UCSD-AML1 (cell line): ENCODE measurements around the gene DBH.
"Not testable (repeated sequence)": the region's sequence is repeated elsewhere in the genome, so short reads cannot be mapped to it uniquely, and the experiment has no call there.

Source experiments
- DNase-seq: peaks from one replicate; lab custom pipeline; 2025; ENCODE audit not compliant: unreplicated experiment; lab: John Stamatoyannopoulos, UW

The DBH gene

DNA sequence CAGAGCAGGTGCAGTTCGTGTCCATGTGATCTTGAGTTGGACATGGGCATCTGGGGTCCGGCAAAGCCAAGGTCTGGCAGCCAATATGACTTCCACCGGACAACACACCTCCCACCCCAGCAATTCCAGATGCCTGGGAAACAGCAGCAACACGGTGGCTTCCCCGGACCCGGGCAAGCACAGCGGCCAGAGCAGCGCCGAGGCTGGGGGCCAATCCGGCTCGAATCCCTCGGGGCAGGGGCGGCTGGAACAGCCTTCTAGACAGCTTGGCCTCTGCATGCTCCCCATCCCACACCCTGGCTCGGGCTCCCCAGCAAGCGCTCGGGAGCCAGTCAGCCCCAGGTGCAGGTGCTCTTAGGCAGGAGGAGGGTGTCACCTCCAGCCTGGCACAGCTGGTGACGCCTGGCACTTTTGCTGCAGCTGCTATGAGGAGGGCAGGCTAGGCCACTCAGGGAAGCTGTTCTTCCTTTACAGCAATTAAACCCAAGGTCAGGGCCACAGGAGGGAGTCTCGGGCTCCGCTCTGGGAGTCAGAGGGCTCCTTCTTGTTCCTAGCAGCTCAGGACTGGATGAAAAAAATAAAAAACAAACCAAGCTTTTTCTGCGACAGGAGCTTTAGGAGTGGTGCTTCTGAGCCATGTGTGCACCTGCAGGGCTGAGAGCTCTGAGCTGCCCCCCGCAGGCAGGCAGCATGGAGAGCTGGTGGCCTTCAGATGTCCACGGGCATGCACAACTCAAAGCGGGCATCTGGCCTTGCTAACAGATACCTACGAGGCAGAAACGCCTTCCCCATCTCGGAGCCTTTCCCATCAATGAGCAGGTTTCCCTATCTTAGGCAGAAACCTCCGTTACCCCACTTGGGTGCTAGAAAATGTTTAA is 28.2 kb downstream of the DBH start:
- no peak for DNase-seq

DNA sequence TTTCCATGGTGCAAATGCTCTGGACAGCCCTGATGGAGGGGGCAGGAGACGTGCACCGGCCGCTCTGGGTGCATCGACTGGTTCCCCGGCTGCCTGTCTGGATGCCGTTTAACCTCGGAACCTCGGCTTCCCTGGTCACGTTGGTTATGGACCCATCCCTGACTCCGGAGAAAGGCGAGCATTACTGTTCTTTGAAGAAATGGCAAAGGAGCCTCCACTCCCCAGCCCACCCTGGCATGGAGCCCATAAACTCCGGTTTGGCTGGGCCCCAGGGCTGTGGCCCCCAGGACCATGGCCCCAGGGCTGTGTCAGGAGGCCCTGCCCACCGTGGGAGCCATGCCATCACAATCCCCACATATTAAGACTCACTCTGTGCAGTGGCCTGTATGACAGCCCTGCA is 28.9 kb downstream of the DBH start:
- no peak for DNase-seq

DNA sequence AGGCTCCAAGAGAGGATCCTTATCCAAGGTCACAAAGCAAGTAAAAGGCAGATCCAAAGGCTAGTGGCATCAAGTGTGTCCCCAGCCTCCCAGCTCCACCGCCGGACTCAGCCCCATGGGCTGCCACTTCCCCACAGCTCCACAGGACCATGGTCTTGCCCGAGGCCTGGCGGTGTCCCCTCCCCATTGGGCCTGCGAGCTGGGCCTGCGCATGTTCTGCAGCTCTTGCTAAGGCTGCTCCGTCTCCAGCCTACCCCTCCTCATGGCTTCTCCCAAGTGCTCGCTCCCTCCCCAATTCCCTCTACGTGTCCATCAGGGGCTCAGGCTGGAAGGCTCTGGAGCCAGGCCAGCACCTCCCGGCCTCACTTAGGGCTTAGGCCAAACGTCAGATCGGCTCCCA is 29.4 kb downstream of the DBH start:
- no peak for DNase-seq

DNA sequence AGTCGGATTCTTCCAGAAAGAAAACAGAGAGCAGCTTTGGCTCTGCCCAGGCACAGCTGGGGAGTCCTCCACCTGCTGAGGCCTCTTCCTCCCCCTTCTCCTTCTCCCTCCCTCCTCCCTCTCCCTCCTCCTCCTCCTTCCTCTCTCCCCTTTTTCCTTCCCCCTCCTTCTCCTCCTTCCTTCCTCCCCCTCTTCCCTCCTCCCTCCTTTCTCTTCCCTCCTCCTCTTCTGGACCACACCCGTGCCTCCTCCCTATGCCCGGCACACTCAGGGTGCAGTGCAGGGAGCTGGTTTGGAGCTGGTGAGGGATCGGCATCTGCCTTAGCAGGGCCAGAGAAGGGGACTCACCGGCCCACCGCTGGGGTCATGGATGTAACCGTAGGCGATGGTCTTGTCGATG is 30.2 kb downstream of the DBH start:
- no peak for DNase-seq

DNA sequence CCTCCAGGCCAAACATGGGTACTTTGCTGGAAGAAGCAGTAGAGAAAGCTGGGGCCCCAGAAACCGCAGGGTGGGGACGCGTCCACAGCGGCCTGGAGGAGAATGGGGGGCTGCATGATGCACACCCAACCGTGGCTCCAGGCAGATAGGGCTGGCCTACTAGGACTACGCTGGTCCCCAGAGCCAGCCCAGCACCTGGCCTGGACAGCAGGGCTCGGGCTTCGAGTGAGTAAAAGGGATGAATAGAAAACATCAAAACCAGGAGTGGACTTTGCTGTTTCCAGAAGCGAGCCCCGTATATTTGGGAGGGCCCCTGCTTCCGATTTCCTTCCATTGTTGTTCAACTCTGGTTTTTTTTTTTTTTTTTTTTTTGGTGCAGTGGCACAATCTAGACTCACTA is 30.7 kb downstream of the DBH start:
- no peak for DNase-seq

DNA sequence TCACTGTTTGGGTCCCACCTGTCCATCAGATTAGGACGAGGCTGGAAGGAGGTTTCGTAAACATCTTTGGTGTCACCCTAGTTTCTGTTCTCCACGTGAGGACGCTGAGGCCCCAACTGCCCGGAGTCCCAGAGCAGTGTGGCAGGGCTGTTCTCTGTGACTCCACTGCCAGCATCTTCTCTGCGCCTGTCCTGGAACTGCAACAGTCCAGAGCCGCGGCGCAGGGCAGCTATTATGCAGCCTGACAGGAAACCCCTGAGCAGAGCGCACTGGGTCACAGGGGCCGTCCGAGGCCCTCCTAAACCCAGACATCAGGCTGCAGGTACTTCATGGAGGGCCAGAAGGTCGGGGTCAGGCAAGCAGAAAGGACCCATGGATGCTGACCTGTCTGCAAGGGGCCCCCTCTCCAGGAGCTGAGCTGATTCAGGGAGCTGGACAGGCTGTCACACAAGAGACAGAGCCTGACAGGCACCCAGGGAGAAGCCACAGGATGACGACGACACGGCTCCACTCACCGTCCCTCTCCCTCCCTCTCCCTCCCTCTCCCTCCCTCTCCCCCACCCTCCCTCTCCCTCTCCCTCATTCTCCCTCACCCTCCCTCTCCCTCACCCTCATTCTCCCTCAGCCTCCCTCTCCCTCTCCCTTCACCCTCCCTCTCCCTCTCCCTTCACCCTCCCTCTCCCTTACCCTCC is 31.7 kb downstream of the DBH start:
- DNase-seq = no peak

DNA sequence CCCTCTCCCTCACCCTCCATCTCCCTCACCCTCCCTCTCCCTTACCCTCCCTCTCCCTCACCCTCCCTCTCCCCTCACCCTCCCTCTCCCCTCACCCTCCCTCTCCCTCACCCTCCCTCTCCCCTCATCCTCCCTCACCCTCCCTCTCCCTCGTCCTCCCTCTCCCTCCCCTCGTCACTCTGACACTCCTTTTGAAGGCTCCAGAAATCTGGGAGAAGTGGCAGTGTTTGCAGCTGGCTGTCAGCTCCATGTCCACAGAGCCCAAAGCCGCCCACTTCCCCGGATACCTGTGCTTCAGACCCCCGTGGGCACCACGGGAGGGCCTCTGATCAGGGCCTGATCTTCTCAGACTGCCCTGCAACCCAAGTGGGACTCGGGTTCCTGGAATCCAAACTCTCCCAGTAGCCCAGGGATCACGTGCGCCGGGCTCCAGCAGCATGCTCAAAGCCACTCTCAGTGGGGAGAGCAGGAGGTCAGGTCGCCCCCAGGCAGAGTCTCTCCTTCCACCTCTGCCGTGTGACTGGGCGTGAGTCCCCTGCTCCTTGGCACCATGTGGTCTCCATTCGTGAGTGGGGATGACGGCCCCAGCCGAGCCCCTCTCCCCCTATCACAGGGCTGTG is 33.1 kb downstream of the DBH start:
- no peak for DNase-seq

DNA sequence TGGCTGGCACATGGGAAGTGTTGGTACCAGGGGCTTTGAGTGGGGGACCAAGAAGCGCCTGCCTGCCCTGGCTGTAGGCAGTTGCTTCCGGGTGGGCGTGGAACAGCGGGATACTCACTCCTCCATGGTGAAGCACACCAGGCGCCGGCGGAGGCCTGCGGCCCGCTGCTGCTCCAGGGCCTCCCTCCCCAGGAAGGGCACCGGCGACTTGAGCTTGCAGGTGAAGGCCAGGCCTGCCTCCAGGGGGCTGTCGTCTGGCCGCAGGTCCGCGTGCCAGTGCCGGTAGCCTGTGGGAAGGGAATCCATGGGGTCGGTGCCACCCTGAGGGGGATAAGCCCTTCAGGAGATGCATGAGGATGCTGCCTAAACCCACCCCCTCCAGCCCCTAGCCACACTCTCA is 34.3 kb downstream of the DBH start:
- DNase-seq = no peak

DNA sequence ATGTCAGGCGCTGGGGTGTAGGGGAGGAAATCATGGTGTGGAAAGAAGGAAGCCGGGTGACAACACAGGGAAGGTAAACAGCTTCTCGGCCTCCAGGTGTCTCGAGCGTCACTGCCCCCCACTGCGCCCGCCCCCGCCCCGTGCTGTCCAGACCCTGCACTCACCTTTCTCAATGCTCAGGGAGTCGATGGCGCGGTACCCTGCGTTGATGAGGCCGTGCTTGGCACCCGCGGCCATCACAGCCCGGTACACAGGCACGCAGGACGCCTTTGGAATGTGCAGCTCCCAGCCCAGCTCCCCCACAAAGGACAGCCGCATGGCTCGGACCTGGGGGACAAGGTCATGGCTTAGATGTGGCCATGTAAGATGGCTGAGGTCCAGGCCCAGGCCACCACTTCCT is 35.2 kb downstream of the DBH start:
- no peak for DNase-seq

DNA sequence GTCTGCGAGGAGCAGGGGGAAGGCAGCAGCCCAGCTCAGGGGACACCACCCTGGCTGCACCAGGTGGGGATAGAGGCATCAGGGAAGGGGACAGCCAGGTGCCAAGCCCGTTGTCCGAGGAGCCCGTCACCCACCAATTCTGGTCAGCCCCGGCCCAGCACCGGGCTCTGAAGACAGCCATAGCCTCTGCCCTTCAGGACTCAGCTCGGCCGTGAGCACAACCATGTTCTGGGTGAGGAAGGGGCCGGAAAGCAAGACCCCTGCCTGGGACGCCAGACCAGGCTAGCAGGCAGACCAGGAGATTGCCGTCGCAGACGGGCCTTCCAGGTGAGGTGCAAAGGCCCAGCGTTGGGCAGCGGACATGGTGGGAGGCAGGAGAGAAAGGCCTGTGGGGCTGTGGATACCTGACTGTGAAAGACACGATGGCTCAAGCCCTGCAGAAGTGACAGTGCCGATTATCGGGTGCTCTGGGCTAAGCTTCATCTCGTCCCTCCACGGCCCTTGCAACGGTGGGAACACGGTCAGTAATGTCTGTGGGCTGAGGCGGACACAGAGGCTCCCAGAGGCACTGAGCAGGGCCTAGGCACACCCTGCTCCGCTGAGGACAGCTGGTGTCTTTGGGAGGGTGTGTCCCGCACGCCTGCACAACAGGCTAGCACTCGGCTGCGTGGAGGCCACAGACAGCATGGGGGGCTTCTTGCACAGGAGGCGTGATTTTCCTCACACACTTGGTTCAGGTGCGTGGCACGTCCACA is 36.5 kb downstream of the DBH start:
- DNase-seq = no peak

DNA sequence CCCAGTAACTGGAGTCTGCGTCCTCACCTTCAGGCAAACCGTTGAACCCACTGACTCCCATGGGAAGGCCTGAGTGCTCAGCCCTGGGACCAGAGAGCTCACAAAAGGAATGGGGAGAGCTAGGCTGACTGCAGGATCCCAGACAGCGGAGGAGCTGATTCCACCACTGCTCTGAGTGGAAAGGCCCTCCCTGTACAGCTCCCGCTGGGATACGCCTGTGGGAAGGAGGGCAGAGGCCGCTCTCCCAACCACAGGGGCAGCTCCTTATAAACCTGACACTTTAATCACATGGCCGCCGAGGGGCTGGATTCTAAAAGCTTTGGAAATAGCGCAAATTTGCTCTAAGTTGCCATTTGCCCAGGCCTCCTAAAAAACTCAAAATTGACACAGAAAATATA is 37.1 kb downstream of the DBH start:
- no peak for DNase-seq

DNA sequence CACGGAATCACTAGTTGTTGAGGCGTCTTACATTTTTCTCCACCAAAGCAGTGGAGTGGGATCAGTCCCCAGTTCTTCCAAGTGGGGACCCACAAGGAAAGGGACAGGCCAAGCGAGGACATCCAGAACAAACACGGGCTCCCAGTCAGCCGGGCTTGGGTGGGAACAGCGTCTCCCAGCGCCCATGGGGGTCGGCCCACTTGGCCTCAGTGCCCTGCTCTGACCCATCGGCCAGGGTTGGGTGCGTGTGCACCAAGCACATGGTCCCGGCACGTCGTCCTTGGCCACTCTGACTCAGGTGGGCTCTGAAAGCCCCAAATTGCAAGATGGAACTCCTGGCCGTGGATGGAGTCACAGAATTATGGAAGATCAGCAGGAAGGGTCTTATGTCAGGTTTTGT is 37.9 kb downstream of the DBH start:
- no peak for DNase-seq

DNA sequence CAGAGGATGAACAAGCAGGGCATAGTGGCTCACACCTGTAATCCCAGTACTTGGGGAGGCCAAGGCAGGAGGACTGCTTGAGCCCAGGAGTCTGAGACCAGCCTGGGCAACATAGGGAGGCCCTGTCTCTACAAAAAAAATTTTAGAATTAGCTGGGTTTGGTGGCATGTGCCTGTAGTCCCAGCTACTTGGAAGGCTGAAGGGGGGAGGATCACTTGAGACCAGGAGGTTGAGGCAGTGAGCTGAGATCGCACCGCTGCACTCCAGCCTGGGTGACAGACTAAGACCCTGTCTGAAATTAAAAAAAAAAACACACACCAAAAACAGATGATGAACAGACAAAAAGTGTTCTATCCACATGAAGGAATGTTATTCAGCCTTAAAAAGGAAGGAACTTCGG is 39.6 kb downstream of the DBH start:
- not testable (repeated sequence) for DNase-seq

DNA sequence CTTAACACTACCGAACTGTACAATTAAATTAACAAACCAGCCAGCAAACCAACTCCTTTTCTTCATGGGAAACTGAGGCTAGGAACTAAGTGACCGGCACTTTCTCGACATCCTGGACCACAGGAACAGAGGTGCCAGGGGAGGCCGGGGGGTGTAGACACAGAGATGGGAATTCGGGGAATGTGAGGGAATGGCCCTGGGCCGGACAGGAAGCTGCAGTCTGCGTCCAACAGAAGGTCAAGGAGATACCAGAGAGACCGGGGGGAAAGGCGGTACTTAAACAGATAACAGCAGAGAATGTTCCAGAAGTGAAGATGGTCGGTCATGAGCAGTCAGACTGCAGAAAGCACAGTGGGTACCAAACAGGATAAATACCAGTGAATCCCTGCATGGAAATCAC is 40.3 kb downstream of the DBH start:
- DNase-seq = no peak

DNA sequence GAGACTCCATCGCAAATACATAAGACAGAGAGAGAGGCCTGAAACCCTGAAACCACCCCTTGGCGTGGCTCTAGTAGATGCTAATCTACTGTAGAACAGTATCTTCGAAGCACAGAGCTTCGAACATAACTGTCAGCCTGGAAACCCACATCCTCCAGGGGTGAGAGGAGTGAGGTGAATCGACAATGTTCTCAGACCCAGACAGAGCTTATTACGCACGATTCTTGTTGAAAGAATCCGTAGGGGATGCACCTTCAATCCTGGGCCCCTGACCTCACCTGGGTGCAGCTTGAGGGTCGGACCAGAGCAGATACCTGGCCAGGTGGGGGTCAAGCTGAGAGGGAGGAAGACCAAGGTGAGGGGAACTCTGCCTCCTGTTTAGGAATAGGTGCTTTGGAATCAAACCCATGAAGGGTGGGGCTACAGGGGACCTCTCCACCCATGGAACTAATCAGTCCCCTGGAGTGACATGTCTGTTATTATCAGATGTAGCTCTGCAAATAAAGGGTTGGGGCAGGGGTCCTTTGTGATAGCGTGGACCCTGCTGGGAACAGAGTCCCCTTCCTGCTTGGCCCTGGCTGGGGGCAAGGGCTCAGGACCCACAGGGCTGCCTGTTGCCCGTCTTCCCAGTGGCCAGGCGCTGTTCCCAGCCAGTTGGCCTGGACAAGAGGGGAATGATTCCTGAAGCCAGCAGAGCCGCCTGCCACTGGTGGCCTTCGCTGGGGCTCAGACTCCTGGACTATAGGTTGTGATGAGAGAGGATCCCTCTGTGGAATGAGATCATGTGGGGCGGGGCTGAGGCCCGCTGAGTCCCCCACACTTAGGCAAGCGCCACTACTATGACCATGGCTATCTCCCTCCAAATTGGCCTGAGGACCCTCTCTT is 41.2 kb downstream of the DBH start:
- no peak for DNase-seq

DNA sequence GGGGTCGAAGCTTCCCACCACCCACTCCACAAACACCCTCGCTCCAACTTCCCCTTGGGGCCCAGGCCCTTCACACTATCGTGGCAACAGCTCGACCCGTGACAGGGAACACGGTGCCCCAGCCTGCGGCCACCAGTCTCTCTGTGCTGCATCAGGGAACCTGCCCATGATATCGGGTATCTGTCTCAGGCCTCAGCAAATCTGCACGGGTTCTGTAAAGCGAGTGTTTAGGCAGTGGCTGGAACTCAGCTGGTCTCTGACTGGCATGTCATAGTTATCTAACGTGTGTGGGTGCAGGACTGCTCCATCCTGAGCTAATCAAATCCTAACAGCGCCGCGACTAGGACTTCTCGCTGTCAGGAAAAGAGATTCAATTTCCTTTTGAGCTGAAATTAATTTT is 42.9 kb downstream of the DBH start:
- no peak for DNase-seq

DNA sequence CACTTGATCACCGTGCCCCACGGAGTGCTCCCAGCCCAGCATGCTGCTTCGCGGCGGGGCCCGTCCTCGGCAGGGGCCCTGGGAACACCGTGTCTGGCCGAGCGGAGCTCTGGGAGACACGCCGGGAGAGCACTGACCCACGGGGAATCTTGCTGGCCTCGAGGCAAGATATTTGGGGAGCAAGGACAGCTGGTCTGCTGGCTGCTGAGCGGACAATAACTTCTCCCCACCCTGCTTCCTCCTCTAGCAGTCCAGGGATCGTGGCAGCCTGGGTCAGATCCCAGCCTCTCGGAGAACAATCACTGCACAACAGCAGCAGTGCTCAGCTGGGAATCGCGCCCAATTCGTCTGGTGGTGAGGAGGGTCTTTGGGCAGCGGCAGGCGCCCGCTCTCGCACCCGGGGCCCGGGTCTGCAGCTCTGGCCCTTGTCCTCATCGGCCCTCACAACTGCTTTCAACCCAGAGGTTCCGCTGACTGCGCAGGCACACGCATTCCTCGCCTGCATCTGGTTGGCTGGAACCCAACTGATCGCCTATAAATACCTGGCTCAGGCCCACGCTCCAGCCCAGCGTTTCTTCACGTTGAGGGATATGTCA is 43.4 kb downstream of the DBH start:
- DNase-seq = no peak

DNA sequence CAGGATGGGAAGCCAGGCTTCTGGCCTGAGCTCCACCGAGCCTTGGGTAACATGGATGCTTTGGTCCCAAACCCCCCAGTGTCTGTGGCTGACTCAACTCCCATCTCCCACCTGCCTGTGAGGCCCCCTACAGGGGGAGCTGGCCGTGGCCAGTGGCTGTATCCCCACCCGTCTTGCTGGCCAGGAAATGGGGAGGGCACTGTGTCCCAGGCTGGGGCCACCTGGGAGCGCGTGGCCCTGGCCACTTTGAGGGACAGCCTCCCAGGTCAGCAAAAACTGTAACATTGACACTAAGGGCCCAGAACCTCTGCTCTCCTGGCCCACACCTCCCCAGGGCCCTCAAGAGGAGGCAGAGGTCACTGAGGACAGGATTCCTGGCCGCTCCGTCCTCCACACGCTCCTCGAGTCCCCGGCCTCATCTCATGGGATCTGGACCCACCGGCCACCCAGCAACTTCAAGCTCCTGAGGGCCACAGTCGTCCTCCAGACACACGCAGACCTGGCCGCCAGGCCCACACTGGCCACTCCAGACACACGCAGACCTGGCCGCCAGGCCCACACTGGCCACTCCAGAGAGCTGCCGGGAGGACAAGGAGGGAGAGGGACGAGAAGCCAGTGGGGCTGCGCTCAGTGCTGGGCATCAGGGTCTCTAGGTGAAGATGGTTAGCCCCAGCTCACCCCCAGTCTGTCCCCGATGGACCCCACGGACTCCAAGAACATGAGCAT is 44.2 kb downstream of the DBH start:
- no peak for DNase-seq

DNA sequence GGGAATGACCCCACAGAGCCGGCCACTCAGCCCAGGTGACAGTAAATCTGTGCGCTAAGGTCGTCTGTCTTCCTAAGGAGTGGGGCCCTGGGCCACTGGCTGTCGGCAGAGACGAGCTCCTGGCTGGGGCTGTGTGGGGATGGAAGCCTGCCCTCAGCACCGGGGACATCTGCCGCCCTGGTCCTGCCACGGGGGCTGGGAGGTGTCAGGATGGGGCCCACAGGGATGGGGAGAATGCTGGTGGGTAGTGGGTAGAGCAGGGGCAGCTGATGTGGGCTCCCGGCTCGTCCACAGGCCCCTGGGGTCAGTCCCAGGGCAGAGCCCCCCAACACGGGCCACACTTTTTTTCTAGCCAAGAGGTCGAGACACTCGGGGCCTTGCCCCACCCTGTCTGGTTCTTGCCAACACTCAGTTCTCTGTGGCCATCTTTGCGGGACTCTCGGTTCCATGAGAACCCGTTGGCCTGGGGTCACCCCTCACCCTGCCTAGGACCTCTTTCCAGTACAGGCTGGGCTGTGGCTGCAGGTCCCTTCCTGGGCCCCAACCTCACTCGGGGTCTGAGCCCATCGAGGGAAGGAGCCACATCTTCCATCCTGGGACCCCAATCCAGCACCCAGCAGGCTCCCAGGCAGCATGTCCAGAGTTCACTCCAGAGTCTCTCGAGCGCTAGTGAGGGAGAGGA is 45.0 kb downstream of the DBH start:
- DNase-seq = no peak
